ENCODE measurements around the gene ARVCF.
A peak's percentile ranks its signal among the peaks of the same experiment; 100 is the strongest.
"Not testable (repeated sequence)": the region's sequence is repeated elsewhere in the genome, so short reads cannot be mapped to it uniquely, and the experiment has no call there.

ARVCF gene

DNA sequence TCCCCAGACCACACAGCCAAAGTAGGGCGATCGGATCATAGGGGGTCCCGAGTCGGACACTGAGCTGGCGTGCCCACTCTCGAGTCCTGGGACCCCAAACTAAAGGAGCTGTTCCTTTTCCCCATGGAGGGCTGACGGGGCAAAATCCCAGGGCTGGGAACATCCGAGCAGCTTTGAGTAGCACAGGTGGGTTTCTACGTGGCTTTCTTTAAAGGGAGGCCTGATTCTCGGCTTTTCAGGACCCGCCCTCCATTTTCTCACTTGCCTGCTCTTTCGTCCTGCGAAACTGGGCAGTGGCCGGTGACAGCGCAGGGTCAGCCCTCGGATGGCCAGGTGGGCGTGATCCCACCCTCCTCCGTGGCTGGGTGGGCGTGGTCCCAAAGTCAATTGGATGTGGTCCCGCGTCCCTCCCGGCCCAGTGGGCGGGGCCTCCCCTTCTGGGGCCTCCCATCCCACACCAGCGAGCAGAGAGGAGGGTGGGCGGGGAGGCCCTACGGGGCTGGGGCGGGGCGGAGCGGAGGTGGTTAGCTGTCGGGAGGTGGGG is 57.5 kb downstream of the ARVCF start:
- DNase-seq: no peak

GRCh38 chr22:19958083-19959042 is 58.3 kb downstream of the ARVCF start:
- DNase-seq: no peak

- DNase-seq: no peak
Measured at GRCh38 chr22:19957445-19957844, 59.2 kb downstream of the ARVCF start.

- DNase-seq: no peak
Measured at GRCh38 chr22:19955241-19956128, 61.1 kb downstream of the ARVCF start.

DNA sequence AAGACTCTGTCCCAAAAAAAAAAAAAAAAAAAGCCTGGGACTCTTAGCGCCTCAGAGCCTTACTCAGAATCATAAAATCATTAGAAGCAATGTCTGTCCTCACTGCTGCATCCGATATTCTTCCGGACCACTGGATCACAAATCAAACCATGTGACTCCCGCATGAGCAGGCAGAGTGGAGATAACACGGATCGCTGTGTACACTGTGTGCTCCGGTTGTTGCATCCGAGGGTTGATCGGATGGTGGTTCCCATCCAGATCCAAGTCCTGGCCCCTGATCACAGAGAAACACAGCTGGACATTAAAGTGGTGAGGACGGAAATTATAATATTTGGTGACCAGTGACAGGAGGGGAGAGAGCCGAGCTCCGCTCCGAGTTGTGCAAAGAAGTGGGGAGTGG is 65.3 kb downstream of the ARVCF start:
- no peak for DNase-seq

GRCh38 chr22:19948057-19948760 is 68.4 kb downstream of the ARVCF start:
- no peak for DNase-seq

DNA sequence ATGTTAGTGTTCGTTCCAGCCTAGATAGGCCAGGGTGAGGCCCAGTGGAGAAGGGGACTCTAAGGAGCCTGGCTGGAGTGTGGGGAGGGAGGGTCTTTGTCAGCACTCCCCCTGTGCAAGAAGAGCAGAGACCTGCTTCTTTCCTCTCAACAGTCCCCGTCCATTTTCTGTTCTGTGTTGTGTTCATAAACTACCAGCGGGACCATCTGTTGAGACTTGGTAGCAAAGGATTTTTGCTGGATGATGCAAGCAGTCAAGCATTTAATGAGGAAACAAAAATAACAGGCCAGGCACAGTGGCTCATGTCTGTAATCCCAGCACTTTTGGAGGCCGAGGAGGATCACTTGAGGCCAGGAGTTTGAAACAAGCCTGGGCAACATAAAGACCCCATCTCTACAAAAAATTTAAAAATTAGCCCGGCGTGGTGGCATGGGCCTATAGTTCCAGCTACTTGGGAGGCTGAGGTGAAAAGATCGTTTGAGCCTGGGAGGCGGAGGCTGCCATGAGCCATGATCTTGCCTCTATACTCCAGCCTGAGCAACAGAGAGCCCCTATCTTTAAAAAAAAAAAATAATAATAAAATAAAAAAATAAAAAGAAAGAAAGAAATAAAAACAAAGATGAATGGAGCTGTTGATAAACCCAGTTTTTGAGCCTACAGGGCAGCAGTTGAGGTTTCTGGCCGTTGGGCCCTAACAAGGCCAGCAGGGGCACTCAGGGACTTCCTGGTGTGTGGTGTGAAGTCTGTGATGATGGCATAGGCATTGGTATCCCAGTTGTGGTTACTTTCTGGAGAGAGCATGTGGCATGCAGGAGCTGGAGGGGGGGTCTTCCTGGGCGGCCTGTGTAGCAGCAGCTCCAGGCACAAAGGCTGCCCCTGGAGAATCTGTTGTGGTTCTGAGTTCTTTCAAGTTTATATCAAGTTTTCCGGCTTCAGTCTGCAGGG is 73.3 kb downstream of the ARVCF start:
- no peak for DNase-seq

- DNase-seq: peak; percentile 39
Measured at GRCh38 chr22:19942157-19943081, 74.2 kb downstream of the ARVCF start.

DNA sequence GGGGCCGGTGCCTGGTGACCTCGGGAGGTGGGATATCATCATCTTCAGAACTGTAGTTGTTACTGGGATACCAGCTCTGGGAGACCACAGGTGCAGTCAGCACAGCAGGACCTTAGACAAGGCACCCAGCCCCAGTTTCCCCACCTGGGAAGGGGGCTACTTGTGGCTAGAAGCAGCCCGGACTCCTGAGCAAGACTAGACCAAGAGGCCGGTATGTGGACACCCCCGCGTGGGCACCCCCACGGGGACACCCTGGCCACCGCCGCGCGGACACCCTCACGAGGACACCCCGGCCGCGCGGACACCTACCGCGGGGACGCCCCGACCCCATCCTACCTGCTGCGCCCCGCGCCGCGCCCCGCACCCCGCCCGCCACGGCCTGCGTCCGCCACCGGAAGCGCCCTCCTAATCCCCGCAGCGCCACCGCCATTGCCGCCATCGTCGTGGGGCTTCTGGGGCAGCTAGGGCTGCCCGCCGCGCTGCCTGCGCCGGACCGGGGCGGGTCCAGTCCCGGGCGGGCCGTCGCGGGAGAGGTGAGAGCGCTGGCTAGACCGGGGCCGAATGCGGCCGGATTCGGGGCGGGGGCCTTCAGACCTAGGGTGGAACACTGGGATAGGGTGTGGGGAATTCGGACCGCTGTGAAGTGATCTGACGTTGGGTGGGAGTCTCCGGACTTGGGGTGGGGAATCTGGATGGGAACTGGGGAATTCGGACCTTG is 75.1 kb downstream of the ARVCF start, which contains the start of the genes COMT and TXNRD2:
Gene COMT (plus strand): TSS at position 408 of the 718 bp plus-strand sequence. CDS start 20,755 bp downstream, outside the sequence.
Gene TXNRD2 (minus strand): TSS at position 454 of the 718 bp plus-strand sequence. CDS start 15 bp downstream, at position 439.
- DNase-seq: peak; percentile 82

- no peak for DNase-seq
Measured at GRCh38 chr22:19940536-19941364, 75.9 kb downstream of the ARVCF start.

GRCh38 chr22:19937616-19938473 is 78.8 kb downstream of the ARVCF start:
- no peak for DNase-seq

GRCh38 chr22:19936513-19936912 is 80.1 kb downstream of the ARVCF start:
- no peak for DNase-seq

DNA sequence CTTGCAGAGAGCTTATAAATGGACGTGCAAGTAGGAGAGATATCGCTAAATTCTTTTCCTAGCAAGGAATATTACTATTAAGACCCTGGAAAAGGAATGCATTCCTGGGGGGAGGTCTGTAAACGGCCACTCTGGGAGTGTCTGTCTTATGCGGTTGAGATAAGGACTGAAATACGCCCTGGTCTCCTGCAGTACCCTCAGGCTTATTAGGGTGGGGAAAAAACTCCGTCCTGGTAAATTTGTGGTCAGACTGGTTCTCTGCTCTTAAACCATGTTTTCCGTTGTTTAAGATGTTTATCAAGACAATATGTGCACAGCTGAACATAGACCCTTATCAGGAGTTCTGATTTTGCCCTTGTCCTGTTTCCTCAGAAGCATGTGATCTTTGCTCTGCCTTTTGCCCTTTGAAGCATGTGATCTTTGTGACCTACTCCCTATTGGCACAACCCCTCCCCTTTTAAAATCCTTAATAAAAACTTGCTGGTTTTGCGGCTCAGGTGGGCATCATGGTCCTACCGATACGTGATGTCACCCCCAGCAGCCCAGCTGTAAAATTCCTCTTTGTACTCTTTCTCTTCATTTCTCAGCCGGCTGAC is 81.4 kb downstream of the ARVCF start:
- not testable (repeated sequence) for DNase-seq

GRCh38 chr22:19933341-19934241 is 83.0 kb downstream of the ARVCF start:
- no peak for DNase-seq

DNA sequence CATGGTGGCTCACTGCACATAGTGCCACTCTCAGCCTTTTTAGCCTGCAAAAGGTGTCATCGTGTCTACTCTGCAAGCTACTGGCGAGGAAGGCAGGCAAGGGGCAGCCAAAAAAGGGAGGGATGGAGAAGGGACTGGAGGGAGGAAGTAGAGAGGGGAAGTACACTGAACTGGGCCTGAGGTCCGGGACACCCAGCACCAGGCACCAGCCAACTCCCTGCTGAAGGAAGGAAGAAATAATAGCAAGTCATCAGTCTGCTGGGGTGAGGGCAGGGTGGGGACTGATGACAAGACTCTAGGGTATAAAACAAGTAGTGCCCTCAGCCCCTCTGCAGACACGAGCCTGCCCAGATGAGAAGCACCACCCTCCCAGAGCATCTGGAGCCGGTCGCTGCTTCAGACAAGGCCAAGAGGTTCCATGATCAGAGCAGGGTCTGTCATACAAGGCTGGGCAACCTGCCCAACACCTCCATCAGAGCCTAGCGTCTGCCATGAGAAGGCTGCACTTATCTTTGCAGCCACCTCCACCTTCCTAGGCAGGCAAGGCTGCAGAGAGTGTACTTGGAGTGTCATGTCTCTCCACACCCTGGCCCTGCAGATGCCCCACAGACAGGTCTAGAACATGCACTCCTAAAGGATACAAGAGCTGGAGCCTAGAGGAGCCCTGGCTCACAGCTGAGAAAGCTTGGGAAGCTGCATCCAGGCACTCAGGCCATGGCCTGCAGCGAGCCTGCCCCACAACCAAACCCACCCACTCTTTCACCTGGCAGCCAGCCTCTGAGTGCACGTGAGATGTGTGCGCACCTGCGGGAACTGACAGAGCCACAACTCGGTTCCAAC is 84.0 kb downstream of the ARVCF start:
- DNase-seq: no peak
